Activated naive CD4-positive, alpha-beta T cell treated with anti-CD3 and anti-CD28 coated beads, Interleukin-2, amount 50 U/mL, for 24 hours (primary cell): ENCODE measurements around the gene HNMT.
"Not testable (repeated sequence)": the region's sequence is repeated elsewhere in the genome, so short reads cannot be mapped to it uniquely, and the experiment has no call there.

Source experiments
- H3K27ac Mint-ChIP-seq: one replicate; pipeline ENCODE4 v1.8.0; 2021; ENCODE audit warnings: mild to moderate bottlenecking, mixed read lengths
- H3K27me3 Mint-ChIP-seq: one replicate; pipeline ENCODE4 v1.8.0; 2021; ENCODE audit warnings: mixed read lengths
- H3K36me3 Mint-ChIP-seq: one replicate; pipeline ENCODE4 v1.8.0; 2021; ENCODE audit warnings: mixed read lengths
- H3K4me1 Mint-ChIP-seq: one replicate; pipeline ENCODE4 v1.8.0; 2021; ENCODE audit warnings: mixed read lengths
- H3K4me3 Mint-ChIP-seq: one replicate; pipeline ENCODE4 v1.8.0; 2021; ENCODE audit warnings: mild to moderate bottlenecking, mixed read lengths
- H3K9me3 Mint-ChIP-seq: one replicate; pipeline ENCODE4 v1.8.0; 2021; ENCODE audit warnings: mixed read lengths

Gene HNMT

GRCh38 chr2:138030459-138030858, 66.2 kb downstream of the HNMT start:
- Mint-ChIP-seq H3K4me3 (no peak overlapping the region), H3K27me3 (no peaks in the 10 kb centered on the region), H3K9me3 (no peaks in the 10 kb centered on the region), H3K36me3 (no peaks in the 10 kb centered on the region), H3K4me1 (no peaks in the 10 kb centered on the region), H3K27ac (no peak overlapping the region)

- Mint-ChIP-seq H3K4me3 (no peak overlapping the region), H3K4me1 (no peaks in the 10 kb centered on the region), H3K27ac (no peak overlapping the region), H3K36me3 (no peaks in the 10 kb centered on the region), H3K27me3 (no peaks in the 10 kb centered on the region), H3K9me3 (no peaks in the 10 kb centered on the region)
These were observed 68.1 kb downstream of the HNMT start for GRCh38 chr2:138032334-138032733.

GRCh38 chr2:138034536-138034935, 70.3 kb downstream of the HNMT start:
- Mint-ChIP-seq H3K4me3 (no peak overlapping the region), H3K27ac (no peak overlapping the region), H3K36me3 (no peaks in the 10 kb centered on the region), H3K9me3 (no peaks in the 10 kb centered on the region), H3K4me1 (no peaks in the 10 kb centered on the region), H3K27me3 (no peaks in the 10 kb centered on the region)

- Mint-ChIP-seq H3K9me3 (no peaks in the 10 kb centered on the region), H3K27ac (no peak overlapping the region)
These were observed 71.4 kb downstream of the HNMT start for GRCh38 chr2:138035608-138036217.

GRCh38 chr2:138036522-138036921, 72.2 kb downstream of the HNMT start:
- H3K4me3 Mint-ChIP-seq = no peak overlapping the region
- no peaks in the 10 kb centered on the region for H3K9me3 Mint-ChIP-seq
- H3K27ac Mint-ChIP-seq = no peak overlapping the region

More at GRCh38 chr2:138035608-138036217, 71.4 kb downstream of the HNMT start:
- no peak overlapping the region for H3K4me3 Mint-ChIP-seq
- H3K27me3 Mint-ChIP-seq = no peaks in the 10 kb centered on the region
- no peaks in the 10 kb centered on the region for H3K4me1 Mint-ChIP-seq
- no peaks in the 10 kb centered on the region for H3K36me3 Mint-ChIP-seq

GRCh38 chr2:138037090-138037489, 72.8 kb downstream of the HNMT start:
- no peaks in the 10 kb centered on the region for H3K36me3 Mint-ChIP-seq
- peaks cover under 1% of the 10 kb centered on the region for H3K9me3 Mint-ChIP-seq
- no peak overlapping the region for H3K4me3 Mint-ChIP-seq
- H3K27me3 Mint-ChIP-seq = no peaks in the 10 kb centered on the region
- no peaks in the 10 kb centered on the region for H3K4me1 Mint-ChIP-seq
- no peak overlapping the region for H3K27ac Mint-ChIP-seq

More at GRCh38 chr2:138036522-138036921, 72.2 kb downstream of the HNMT start:
- no peaks in the 10 kb centered on the region for H3K27me3 Mint-ChIP-seq
- no peaks in the 10 kb centered on the region for H3K4me1 Mint-ChIP-seq
- no peaks in the 10 kb centered on the region for H3K36me3 Mint-ChIP-seq

GRCh38 chr2:138040616-138041015, 76.3 kb downstream of the HNMT start:
- Mint-ChIP-seq H3K4me3 (no peak overlapping the region), H3K27ac (no peak overlapping the region), H3K4me1 (no peaks in the 10 kb centered on the region)

GRCh38 chr2:138042311-138042710, 78.0 kb downstream of the HNMT start:
- no peaks in the 10 kb centered on the region for H3K4me1 Mint-ChIP-seq
- H3K4me3 Mint-ChIP-seq = no peak overlapping the region
- H3K27me3 Mint-ChIP-seq = peaks cover 1% of the 10 kb centered on the region
- peaks cover 10% of the 10 kb centered on the region for H3K9me3 Mint-ChIP-seq
- H3K27ac Mint-ChIP-seq = no peak overlapping the region
- no peaks in the 10 kb centered on the region for H3K36me3 Mint-ChIP-seq

More at GRCh38 chr2:138040616-138041015, 76.3 kb downstream of the HNMT start:
- H3K9me3 Mint-ChIP-seq = peaks cover 10% of the 10 kb centered on the region
- H3K36me3 Mint-ChIP-seq = no peaks in the 10 kb centered on the region
- H3K27me3 Mint-ChIP-seq = peaks cover 1% of the 10 kb centered on the region

GRCh38 chr2:138043588-138043987, 79.3 kb downstream of the HNMT start:
- not testable (repeated sequence) for H3K4me3 Mint-ChIP-seq, H3K4me1 Mint-ChIP-seq

GRCh38 chr2:138058427-138058826, 94.2 kb downstream of the HNMT start:
- H3K27ac Mint-ChIP-seq = no peak overlapping the region
- H3K4me3 Mint-ChIP-seq = no peak overlapping the region
- no peaks in the 10 kb centered on the region for H3K36me3 Mint-ChIP-seq
- H3K27me3 Mint-ChIP-seq = no peaks in the 10 kb centered on the region
- no peaks in the 10 kb centered on the region for H3K9me3 Mint-ChIP-seq
- no peaks in the 10 kb centered on the region for H3K4me1 Mint-ChIP-seq

More at GRCh38 chr2:138043588-138043987, 79.3 kb downstream of the HNMT start:
- H3K27me3 Mint-ChIP-seq, H3K36me3 Mint-ChIP-seq, H3K27ac Mint-ChIP-seq: not testable (repeated sequence)
- peaks cover 10% of the 10 kb centered on the region for H3K9me3 Mint-ChIP-seq

- Mint-ChIP-seq H3K9me3 (no peaks in the 10 kb centered on the region), H3K4me1 (no peaks in the 10 kb centered on the region), H3K36me3 (no peaks in the 10 kb centered on the region), H3K4me3 (no peak overlapping the region), H3K27me3 (no peaks in the 10 kb centered on the region), H3K27ac (no peak overlapping the region)
These were observed 95.4 kb downstream of the HNMT start for GRCh38 chr2:138059487-138060300.

GRCh38 chr2:138060301-138060635, 96.0 kb downstream of the HNMT start:
- no peak overlapping the region for H3K27ac Mint-ChIP-seq
- H3K36me3 Mint-ChIP-seq = no peaks in the 10 kb centered on the region
- no peaks in the 10 kb centered on the region for H3K4me1 Mint-ChIP-seq
- no peaks in the 10 kb centered on the region for H3K9me3 Mint-ChIP-seq
- no peaks in the 10 kb centered on the region for H3K27me3 Mint-ChIP-seq
- H3K4me3 Mint-ChIP-seq = no peak overlapping the region

GRCh38 chr2:138061961-138062360, 97.7 kb downstream of the HNMT start:
- Mint-ChIP-seq H3K27ac (no peak overlapping the region), H3K36me3 (no peaks in the 10 kb centered on the region), H3K27me3 (no peaks in the 10 kb centered on the region), H3K4me3 (no peak overlapping the region), H3K9me3 (no peaks in the 10 kb centered on the region), H3K4me1 (no peaks in the 10 kb centered on the region)

- Mint-ChIP-seq H3K27ac (no peak overlapping the region), H3K9me3 (no peaks in the 10 kb centered on the region), H3K36me3 (no peaks in the 10 kb centered on the region), H3K27me3 (no peaks in the 10 kb centered on the region), H3K4me1 (no peaks in the 10 kb centered on the region), H3K4me3 (no peak overlapping the region)
These were observed 98.9 kb downstream of the HNMT start for GRCh38 chr2:138063181-138063580.
